HG02943 (cell line): ENCODE data around the gene FRMPD1.
A peak's percentile ranks its signal among the peaks of the same experiment; 100 is the strongest.
"Not testable (repeated sequence)": the region's sequence is repeated elsewhere in the genome, so short reads cannot be mapped to it uniquely, and the experiment has no call there.

Source experiments
- ATAC-seq: cut with Tn5 transposase; IDR thresholded peaks from one replicate; pipeline ENCODE4 v1.9.1; 2021; ENCODE audit warnings: mild to moderate bottlenecking, low read depth, moderate library complexity; ENCODE audit not compliant: unreplicated experiment

Gene FRMPD1

GRCh38 chr9:37650873-37651768, at the start of gene FRMPD1:
Gene FRMPD1 (plus strand): TSS chr9:37650954. CDS start chr9:37692642, 41,688 bp downstream.
- ATAC-seq: peak; percentile 67

GRCh38 chr9:37602061-37602460, 48.7 kb upstream of the FRMPD1 start:
- ATAC-seq: not testable (repeated sequence)

- ATAC-seq: no peak
These were observed 47.9 kb upstream of the FRMPD1 start for GRCh38 chr9:37602817-37603216.

- no peak for ATAC-seq
These were observed 46.5 kb upstream of the FRMPD1 start for GRCh38 chr9:37604296-37604695.

- no peak for ATAC-seq
These were observed 42.5 kb upstream of the FRMPD1 start for GRCh38 chr9:37608250-37608649.

GRCh38 chr9:37609735-37610397, 40.9 kb upstream of the FRMPD1 start:
- ATAC-seq: no peak

GRCh38 chr9:37611014-37611413, 39.7 kb upstream of the FRMPD1 start:
- ATAC-seq: no peak

- no peak for ATAC-seq
These were observed 38.8 kb upstream of the FRMPD1 start for GRCh38 chr9:37611961-37612360.

- ATAC-seq: no peak
These were observed 33.6 kb upstream of the FRMPD1 start for GRCh38 chr9:37617161-37617560.

GRCh38 chr9:37617832-37618231, 32.9 kb upstream of the FRMPD1 start:
- ATAC-seq: no peak

GRCh38 chr9:37618817-37619216, 31.9 kb upstream of the FRMPD1 start:
- ATAC-seq: no peak

GRCh38 chr9:37619806-37620205, 30.9 kb upstream of the FRMPD1 start:
- ATAC-seq: no peak

GRCh38 chr9:37620396-37620795, 30.4 kb upstream of the FRMPD1 start:
- ATAC-seq: no peak

GRCh38 chr9:37621273-37622121, 29.3 kb upstream of the FRMPD1 start:
- ATAC-seq: no peak

GRCh38 chr9:37622462-37622861, 28.3 kb upstream of the FRMPD1 start:
- ATAC-seq: no peak

GRCh38 chr9:37623267-37623666, 27.5 kb upstream of the FRMPD1 start:
- no peak for ATAC-seq

GRCh38 chr9:37624073-37624472, 26.7 kb upstream of the FRMPD1 start:
- no peak for ATAC-seq

GRCh38 chr9:37625036-37625757, 25.6 kb upstream of the FRMPD1 start:
- ATAC-seq: no peak

- ATAC-seq: no peak
These were observed 25.0 kb upstream of the FRMPD1 start for GRCh38 chr9:37625758-37626147.

- ATAC-seq: no peak
These were observed 24.0 kb upstream of the FRMPD1 start for GRCh38 chr9:37626708-37627292.
